ENCODE data around the gene MCRIP1.
"Not testable (repeated sequence)": the region's sequence is repeated elsewhere in the genome, so short reads cannot be mapped to it uniquely, and the experiment has no call there.

The MCRIP1 gene

GRCh38 chr17:81840826-81841778, 8.0 kb upstream of the MCRIP1 start:
- DNase-seq, result no peak

GRCh38 chr17:81840059-81840458, 7.0 kb upstream of the MCRIP1 start:
- not testable (repeated sequence) for DNase-seq

GRCh38 chr17:81839301-81839700, 6.2 kb upstream of the MCRIP1 start:
- no peak for DNase-seq

GRCh38 chr17:81838753-81839255, 5.7 kb upstream of the MCRIP1 start:
- no peak for DNase-seq

GRCh38 chr17:81837641-81838040, 4.5 kb upstream of the MCRIP1 start:
- no peak for DNase-seq

- no peak for DNase-seq
These were observed 1.8 kb upstream of the MCRIP1 start, which contains the start of gene PPP1R27 for GRCh38 chr17:81834831-81835267. TSS of gene PPP1R27 (minus strand) at chr17:81835050. CDS start at chr17:81834953, 97 bp downstream.

- no peak for DNase-seq
These were observed 1.1 kb upstream of the MCRIP1 start for GRCh38 chr17:81833921-81834830.

- DNase-seq, result no peak
These were observed 407 bp downstream of the MCRIP1 start for GRCh38 chr17:81832608-81833159.

- no peak for DNase-seq
These were observed 1.0 kb downstream of the MCRIP1 start for GRCh38 chr17:81831957-81832607.

- DNase-seq, result no peak
These were observed 1.5 kb downstream of the MCRIP1 start for GRCh38 chr17:81831563-81831956.

GRCh38 chr17:81829858-81830257, 3.2 kb downstream of the MCRIP1 start:
- DNase-seq, result no peak

GRCh38 chr17:81828656-81829055, 4.4 kb downstream of the MCRIP1 start:
- no peak for DNase-seq

GRCh38 chr17:81825841-81826466, 7.1 kb downstream of the MCRIP1 start:
- DNase-seq, result no peak

GRCh38 chr17:81824595-81824994, 8.5 kb downstream of the MCRIP1 start:
- DNase-seq, result no peak

- no peak for DNase-seq
These were observed 9.1 kb downstream of the MCRIP1 start for GRCh38 chr17:81823820-81824550.

- DNase-seq, result no peak
These were observed 9.9 kb downstream of the MCRIP1 start for GRCh38 chr17:81822996-81823819.

- no peak for DNase-seq
These were observed 10.8 kb downstream of the MCRIP1 start for GRCh38 chr17:81822312-81822637.

GRCh38 chr17:81821603-81822311, 11.3 kb downstream of the MCRIP1 start:
- DNase-seq, result peak; percentile 66

- no peak for DNase-seq
These were observed 11.9 kb downstream of the MCRIP1 start for GRCh38 chr17:81821147-81821546.

- DNase-seq, result no peak
These were observed 13.4 kb downstream of the MCRIP1 start for GRCh38 chr17:81819708-81820107.

Measured in NCI-H2107 (cell line).